ENCODE measurements around the gene CHSY3.
"Not testable (repeated sequence)": the region's sequence is repeated elsewhere in the genome, so short reads cannot be mapped to it uniquely, and the experiment has no call there.

The CHSY3 gene

GRCh38 chr5:130164966-130165365, 260.7 kb downstream of the CHSY3 start:
- DNase-seq (ENCODE audit: low spot score) = no peak

- DNase-seq (ENCODE audit: low spot score) = no peak
Measured at GRCh38 chr5:130166839-130167490, 262.7 kb downstream of the CHSY3 start.

DNA sequence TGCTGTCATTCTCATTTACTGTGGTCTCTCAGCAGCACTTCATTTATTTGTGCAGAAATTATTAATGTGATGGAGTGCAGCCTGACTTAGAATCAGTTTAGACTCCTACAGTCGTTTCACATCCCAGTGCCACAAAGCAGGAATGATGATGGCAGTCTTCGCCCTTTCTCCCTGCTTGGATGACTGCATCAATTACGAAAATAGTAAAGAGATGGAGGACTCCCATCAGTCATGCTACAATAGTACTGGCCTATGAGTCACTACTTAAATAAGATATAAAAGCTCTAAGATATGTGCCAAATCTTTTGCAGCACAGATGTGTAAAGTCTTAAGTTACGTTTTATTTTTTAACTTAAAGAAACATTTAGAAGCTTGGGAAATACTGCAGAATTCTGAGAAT, 263.9 kb downstream of the CHSY3 start:
- no peak for DNase-seq (ENCODE audit: low spot score)

- no peak for DNase-seq (ENCODE audit: low spot score)
Measured at GRCh38 chr5:130171699-130172098, 267.4 kb downstream of the CHSY3 start.

DNA sequence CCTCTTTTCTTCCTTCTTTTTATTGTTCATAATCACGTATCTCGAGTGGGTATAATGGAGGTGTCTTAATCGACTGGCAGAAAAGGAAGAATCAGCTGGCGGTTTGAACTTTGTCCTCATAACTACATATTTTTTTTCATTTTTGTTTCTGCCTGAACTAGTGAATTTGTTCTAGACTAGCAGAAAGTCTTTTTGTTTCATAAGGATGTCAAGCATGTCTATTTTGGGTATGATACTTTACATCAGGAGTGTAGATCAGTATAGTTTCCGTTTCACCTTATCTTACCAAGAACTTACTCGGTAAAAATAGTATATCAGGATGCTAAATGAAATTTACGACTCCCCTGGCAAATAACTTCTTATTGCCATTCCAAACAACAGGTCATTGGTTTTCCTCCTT, 278.9 kb downstream of the CHSY3 start:
- DNase-seq (ENCODE audit: low spot score) = no peak

DNA sequence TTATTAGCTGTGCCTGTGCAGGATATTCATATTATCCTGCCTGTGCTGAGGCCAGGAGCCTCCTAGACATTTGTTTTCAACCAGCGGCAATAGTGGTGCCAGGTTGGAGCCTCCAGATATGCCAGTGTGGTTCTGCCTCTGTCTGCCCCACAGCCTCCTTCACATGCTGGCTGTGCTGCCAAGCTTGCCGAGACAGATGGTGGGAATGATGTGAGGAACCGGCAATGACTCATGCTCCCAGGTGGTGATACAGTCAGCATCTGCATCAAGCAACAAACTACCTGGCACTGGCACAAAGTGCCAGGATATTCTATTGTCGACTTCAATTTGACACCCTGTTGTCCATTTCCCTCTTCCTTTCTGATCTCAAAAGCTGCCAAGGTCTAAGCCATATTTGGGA, 285.7 kb downstream of the CHSY3 start:
- peak; percentile 40 for DNase-seq (ENCODE audit: low spot score)

DNA sequence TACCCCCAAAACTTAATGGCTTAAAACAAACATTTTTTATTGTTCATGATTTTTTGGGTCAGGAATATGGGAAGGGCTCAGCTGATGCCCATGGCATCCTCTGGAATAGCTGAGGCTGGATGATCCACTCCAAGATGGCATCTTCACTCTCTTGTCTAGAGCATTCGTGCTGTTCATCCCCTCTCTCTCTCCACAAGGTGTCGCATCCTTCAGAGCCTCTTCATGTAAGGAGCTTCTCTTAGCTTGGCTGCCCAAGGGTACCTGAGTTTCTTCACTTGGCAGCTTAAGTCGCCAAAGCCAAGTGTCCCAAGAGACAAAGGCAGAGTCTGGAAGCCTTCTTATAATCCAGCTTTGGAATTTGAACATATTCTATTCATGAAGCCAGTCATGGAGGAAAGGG, 294.7 kb downstream of the CHSY3 start:
- DNase-seq (ENCODE audit: low spot score) = peak; percentile 39

- no peak for DNase-seq (ENCODE audit: low spot score)
Measured at GRCh38 chr5:130206686-130207085, 302.4 kb downstream of the CHSY3 start.

DNA sequence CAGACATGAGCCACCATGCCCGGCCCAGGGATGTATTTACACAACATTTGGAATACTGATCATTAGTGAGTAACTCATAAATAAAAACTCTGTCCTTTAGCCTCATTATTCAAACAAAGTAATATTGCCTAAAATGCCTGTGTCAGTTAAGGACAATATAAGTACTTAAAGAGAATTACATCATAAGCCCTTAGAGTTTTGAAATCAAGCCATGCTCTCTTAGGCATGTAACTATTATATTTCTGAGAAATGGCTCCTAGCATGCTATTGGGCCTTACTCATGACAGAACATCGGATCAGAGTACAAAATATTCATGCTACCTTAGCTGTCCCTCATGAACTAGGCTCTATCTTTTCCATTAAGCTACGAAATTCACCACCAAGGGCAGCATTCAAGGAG, 309.3 kb downstream of the CHSY3 start:
- no peak for DNase-seq (ENCODE audit: low spot score)

- DNase-seq (ENCODE audit: low spot score) = no peak
Measured at GRCh38 chr5:130216286-130216685, 312.0 kb downstream of the CHSY3 start.

DNA sequence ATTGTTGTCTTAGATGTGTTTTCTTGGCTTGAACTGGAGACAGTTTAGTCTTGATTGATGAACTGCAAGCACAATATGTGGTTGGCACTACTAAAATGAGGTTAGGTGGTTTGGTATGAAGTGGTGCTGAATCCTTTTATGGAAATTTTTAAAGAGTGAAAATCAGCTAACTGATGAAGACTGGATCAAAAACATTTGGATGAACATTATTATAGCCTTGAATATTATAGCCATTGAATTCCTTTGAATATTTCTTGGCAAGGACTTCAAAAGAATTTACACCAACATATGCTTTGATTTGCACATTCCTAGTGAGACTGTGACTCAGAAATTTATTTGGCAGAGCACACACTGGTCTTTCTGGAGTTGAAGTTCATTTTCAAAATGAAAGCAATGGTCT, 318.3 kb downstream of the CHSY3 start:
- peak; percentile 53 for DNase-seq (ENCODE audit: low spot score)

DNA sequence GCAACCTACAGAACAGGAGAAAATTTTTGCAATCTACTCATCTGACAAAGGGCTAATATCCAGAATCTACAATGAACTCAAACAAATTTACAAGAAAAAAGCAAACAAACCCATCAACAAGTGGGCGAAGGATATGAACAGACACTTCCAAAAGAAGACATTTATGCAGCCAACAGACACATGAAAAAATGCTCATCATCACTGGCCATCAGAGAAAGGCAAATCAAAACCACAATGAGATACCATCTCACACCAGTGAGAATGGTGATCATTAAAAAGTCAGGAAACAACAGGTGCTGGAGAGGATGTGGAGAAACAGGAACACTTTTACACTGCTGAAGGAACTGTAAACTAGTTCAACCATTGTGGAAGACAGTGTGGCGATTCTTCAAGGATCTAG, 322.3 kb downstream of the CHSY3 start:
- not testable (repeated sequence) for DNase-seq (ENCODE audit: low spot score)

GRCh38 chr5:130227699-130228098, 323.4 kb downstream of the CHSY3 start:
- DNase-seq (ENCODE audit: low spot score) = no peak

DNA sequence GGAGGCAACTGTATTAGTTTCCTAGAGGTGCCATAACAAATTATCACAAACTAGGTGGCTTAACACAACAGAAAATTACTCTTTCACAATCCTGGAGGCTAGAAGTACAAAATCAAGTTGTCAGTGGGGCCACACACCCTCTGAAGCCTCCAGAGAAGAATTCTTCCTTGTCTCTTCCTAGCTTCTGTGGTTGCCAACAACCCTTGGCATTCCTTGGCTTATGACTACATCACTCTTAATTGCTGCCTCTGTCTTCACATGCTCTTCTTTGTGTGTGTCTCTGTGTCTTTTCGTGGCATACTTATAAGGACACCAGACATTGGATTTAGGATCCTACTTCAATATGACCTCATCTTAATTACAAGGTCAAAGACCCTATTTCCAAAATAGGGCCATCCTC, 327.5 kb downstream of the CHSY3 start:
- no peak for DNase-seq (ENCODE audit: low spot score)

DNA sequence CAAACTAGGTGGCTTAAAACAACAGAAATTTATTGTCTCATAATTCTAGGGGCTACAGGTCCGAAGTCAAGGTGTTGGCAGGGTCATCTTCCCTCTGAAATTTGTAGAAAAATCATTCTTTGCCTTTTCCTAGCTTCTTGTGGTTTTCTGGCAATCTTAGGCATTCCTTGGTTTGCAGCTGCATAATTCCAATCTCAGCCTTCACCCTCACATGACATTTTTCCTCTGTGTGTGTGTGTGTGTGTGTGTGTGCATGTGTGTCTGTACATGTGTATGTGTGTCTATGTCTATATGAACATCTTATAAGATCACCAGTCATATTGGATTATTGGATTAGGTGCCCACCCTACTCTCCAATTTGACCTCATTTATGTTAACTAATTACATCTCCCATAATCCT, 330.6 kb downstream of the CHSY3 start:
- no peak for DNase-seq (ENCODE audit: low spot score)

Data from SW480 (cell line).